Smooth muscle cell of the brain vasculature (primary cell): Measurements from ENCODE around the gene CSAG2.

Experiments used
- DNase-seq: peaks from one replicate; pipeline ENCODE4 v3.0.0-alpha.2; 2012; ENCODE audit warnings: low read depth, low spot score

Gene CSAG2

DNA sequence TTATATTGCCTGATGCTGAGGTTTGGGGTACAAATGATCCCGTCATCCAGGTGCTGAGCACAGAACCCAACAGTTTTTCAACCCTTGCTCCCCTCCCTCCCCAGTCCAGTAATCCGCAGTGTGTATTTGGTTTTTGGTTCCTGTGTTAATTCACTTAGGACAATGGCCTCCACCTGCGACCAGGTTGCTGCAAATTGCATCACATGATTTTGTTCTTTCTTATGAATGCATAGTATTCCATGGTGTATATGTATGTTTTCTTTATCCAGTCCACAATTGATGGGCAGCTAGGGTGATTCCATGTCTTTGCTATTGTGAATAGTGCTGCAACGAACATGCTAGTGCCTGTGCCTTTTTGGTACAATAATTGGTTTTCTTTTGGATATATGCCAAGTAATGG lies 46.0 kb downstream of the CSAG2 start:
- DNase-seq = no peak

DNA sequence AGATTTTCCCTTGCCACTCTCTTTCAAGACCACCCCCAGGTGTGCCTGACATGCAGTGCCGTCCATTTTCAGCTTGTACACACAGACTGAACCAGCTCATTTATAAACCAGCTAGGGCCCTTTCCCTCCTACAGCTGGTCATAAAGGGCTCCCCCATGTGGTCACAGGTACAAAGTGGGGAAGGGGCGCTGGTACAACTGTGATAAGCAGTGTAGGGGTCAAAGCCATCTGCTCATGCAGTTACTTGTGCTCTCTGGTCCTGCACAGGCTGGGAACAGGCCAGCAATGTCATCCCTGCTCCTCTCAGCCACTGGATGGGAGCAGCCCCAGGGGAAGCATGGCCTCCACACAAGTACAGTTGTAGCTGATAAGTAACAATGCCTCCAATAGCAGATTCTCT lies 50.8 kb downstream of the CSAG2 start:
- no peak for DNase-seq
